OCI-LY1 (cell line): ENCODE results near the gene ZNF655.

ENCODE experiments used
- H2AFZ ChIP-seq: fragments of 200-600 bp; sonication (generic), shearing (Covaris generic); 2 replicates; pipeline ENCODE4 v1.6.0; 2014; ENCODE audit warnings: antibody characterized with exemption, mild to moderate bottlenecking, low read length
- H3F3A ChIP-seq: fragments of 200-600 bp; sonication (generic), shearing (Covaris generic); 2 replicates; pipeline ENCODE4 v1.6.0; 2014; ENCODE audit warnings: mild to moderate bottlenecking, antibody characterized with exemption, low read length, moderate library complexity; ENCODE audit not compliant: insufficient read depth
- H3K27ac ChIP-seq: fragments of 200-600 bp; sonication (generic); 2 replicates; pipeline ENCODE4 v1.5.1; 2014; ENCODE audit warnings: low read length, mixed run types, mild to moderate bottlenecking, low read depth; ENCODE audit not compliant: poor library complexity, severe bottlenecking
- H3K27me3 ChIP-seq: fragments of 200-600 bp; sonication (generic); 2 replicates; pipeline ENCODE4 v1.6.0; 2014; ENCODE audit warnings: antibody characterized with exemption, mild to moderate bottlenecking, low read length, moderate library complexity; ENCODE audit not compliant: insufficient read depth
- H3K36me3 ChIP-seq: fragments of 200-600 bp; sonication (generic); 2 replicates; pipeline ENCODE4 v1.6.1; 2014; ENCODE audit warnings: mild to moderate bottlenecking, antibody characterized with exemption, low read length, moderate library complexity, mixed read lengths; ENCODE audit not compliant: insufficient read depth
- H3K4me1 ChIP-seq: fragments of 200-600 bp; sonication (generic); 2 replicates; pipeline ENCODE4 v1.5.1; 2014; ENCODE audit warnings: mild to moderate bottlenecking, low read length, moderate library complexity; ENCODE audit not compliant: insufficient read depth, severe bottlenecking
- H3K4me2 ChIP-seq: fragments of 200-600 bp; sonication (generic), shearing (Covaris generic); 2 replicates; pipeline ENCODE4 v1.6.1; 2014; ENCODE audit warnings: low read length
- H3K4me3 ChIP-seq: fragments of 200-600 bp; sonication (generic); 2 replicates; pipeline ENCODE4 v1.5.1; 2014; ENCODE audit warnings: low read length, low read depth, mild to moderate bottlenecking, mixed read lengths; ENCODE audit not compliant: poor library complexity, severe bottlenecking
- H3K79me2 ChIP-seq: fragments of 200-600 bp; shearing (Covaris generic); 2 replicates; pipeline ENCODE4 v1.6.1; 2016; ENCODE audit warnings: mixed run types, low read length, mixed read lengths; ENCODE audit not compliant: insufficient read depth
- H3K9ac ChIP-seq: fragments of 200-600 bp; sonication (generic), shearing (Covaris generic); 2 replicates; pipeline ENCODE4 v1.6.1; 2014; ENCODE audit warnings: mild to moderate bottlenecking, low read length, mixed read lengths
- H3K9me2 ChIP-seq: fragments of 200-600 bp; sonication (generic), shearing (Covaris generic); 2 replicates; pipeline ENCODE4 v1.6.1; 2014; ENCODE audit warnings: low read depth, mild to moderate bottlenecking, low read length, mixed read lengths
- H3K9me3 ChIP-seq: fragments of 200-600 bp; shearing (Covaris generic); 2 replicates; pipeline ENCODE4 v1.6.1; 2014; ENCODE audit warnings: low read length, mixed read lengths
- H4K20me1 ChIP-seq: fragments of 200-600 bp; sonication (generic), shearing (Covaris generic); 2 replicates; pipeline ENCODE4 v1.6.0; 2016; ENCODE audit warnings: mild to moderate bottlenecking, low read length; ENCODE audit not compliant: insufficient read depth
- CTCF ChIP-seq: fragments of 200-600 bp; sonication (generic), shearing (Covaris generic); IDR thresholded peaks from 2 replicates; pipeline ENCODE4 v1.5.1; 2017; ENCODE audit warnings: mild to moderate bottlenecking, antibody characterized with exemption, low read length, moderate library complexity, mixed read lengths
- EZH2 ChIP-seq: fragments of 200-600 bp; sonication (generic), shearing (Covaris generic); IDR thresholded peaks from 2 replicates; pipeline ENCODE4 v1.8.0; 2017; ENCODE audit warnings: borderline replicate concordance, mixed run types, mild to moderate bottlenecking, antibody characterized with exemption, low read length, moderate library complexity, mixed read lengths

The ZNF655 gene

GRCh38 chr7:99588868-99589267 is 30.4 kb downstream of the ZNF655 start:
- no peaks in the 10 kb centered on the region for H4K20me1 ChIP-seq
- H3K4me1 ChIP-seq: no peaks in the 10 kb centered on the region
- no peaks in the 10 kb centered on the region for H3K79me2 ChIP-seq
- no peaks in the 10 kb centered on the region for H3K36me3 ChIP-seq
- TF ChIP-seq CTCF: no peak
- TF ChIP-seq EZH2: no peak
- no peak overlapping the region for H3K27ac ChIP-seq
- no peak overlapping the region for H3K4me3 ChIP-seq
- H3F3A ChIP-seq: no peaks in the 10 kb centered on the region
- peaks cover 8% of the 10 kb centered on the region; the same call in 1 of the 2 replicates for H3K27me3 ChIP-seq
- H3K9me2 ChIP-seq: no peaks in the 10 kb centered on the region
- no peak overlapping the region for H2AFZ ChIP-seq
- H3K4me2 ChIP-seq: no peak overlapping the region
- H3K9me3 ChIP-seq: no peaks in the 10 kb centered on the region
- H3K9ac ChIP-seq: no peak overlapping the region

GRCh38 chr7:99594948-99595745 is 36.7 kb downstream of the ZNF655 start:
- Histone ChIP-seq H4K20me1 (no peaks in the 10 kb centered on the region), H3K27ac (no peak overlapping the region), H3K27me3 (no peaks in the 10 kb centered on the region), H2AFZ (no peak overlapping the region), H3F3A (no peaks in the 10 kb centered on the region), H3K36me3 (no peaks in the 10 kb centered on the region), H3K4me3 (no peak overlapping the region), H3K9me3 (no peaks in the 10 kb centered on the region), H3K9me2 (no peaks in the 10 kb centered on the region), H3K4me1 (no peaks in the 10 kb centered on the region), H3K4me2 (no peak overlapping the region), H3K79me2 (no peaks in the 10 kb centered on the region), H3K9ac (no peak overlapping the region)
- TF ChIP-seq CTCF: no peak
- TF ChIP-seq EZH2: no peak

GRCh38 chr7:99596408-99596955 is 38.0 kb downstream of the ZNF655 start:
- H3K27me3 ChIP-seq: no peaks in the 10 kb centered on the region
- H3K36me3 ChIP-seq: no peaks in the 10 kb centered on the region
- H3K4me3 ChIP-seq: no peak overlapping the region
- H2AFZ ChIP-seq: no peak overlapping the region
- TF ChIP-seq CTCF (no peak), EZH2 (no peak)
- H4K20me1 ChIP-seq: no peaks in the 10 kb centered on the region
- no peaks in the 10 kb centered on the region for H3F3A ChIP-seq
- no peaks in the 10 kb centered on the region for H3K4me1 ChIP-seq
- no peaks in the 10 kb centered on the region for H3K9me3 ChIP-seq
- no peaks in the 10 kb centered on the region for H3K79me2 ChIP-seq
- no peaks in the 10 kb centered on the region for H3K9me2 ChIP-seq
- no peak overlapping the region for H3K4me2 ChIP-seq
- no peak overlapping the region for H3K9ac ChIP-seq
- no peak overlapping the region for H3K27ac ChIP-seq
